ENCODE results near the gene ABCG1.

DNA sequence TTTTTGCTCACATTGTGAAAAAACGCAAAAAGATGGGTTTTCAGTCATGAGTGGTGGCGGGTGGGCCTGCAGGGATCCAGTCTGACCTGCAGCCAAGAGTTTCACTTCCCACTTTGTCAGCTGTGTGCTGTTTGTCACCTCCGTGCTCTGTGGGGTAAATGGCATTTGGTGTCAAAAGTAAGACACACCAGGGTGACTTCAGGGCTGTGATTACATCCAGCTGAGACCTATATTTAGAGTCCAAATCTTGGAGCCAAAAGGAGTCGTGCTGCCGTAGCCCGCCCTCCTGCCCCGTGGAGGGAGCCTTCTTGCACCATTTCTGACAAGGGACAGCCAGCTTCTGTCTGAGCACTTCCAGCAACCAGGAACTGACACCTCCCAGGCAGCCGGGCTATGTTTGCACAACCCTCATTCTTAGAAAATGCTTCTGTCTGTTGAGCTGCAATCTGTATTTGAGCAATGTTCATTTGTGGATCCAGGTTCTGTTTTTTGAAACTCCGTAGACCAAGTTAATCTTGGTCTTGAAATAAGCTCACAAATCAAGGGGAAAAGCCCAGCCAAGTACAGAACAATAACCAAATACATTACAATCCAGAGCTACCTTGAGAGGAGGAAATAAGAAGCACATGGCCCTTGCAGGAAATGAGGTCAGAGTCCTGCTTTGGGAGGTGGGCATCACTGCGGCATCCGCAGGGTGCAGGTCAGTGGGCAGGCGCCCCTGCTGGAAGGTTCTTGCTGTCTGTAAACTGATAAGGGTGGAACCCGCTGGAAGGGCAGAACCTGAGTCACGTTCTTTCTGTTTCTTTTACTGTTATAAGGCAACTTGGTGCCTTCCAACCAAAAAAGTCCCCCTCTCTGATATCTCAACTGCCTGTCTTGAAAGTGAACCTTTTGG is 14.4 kb downstream of the ABCG1 start:
- TF ChIP-seq, protein P1, sequence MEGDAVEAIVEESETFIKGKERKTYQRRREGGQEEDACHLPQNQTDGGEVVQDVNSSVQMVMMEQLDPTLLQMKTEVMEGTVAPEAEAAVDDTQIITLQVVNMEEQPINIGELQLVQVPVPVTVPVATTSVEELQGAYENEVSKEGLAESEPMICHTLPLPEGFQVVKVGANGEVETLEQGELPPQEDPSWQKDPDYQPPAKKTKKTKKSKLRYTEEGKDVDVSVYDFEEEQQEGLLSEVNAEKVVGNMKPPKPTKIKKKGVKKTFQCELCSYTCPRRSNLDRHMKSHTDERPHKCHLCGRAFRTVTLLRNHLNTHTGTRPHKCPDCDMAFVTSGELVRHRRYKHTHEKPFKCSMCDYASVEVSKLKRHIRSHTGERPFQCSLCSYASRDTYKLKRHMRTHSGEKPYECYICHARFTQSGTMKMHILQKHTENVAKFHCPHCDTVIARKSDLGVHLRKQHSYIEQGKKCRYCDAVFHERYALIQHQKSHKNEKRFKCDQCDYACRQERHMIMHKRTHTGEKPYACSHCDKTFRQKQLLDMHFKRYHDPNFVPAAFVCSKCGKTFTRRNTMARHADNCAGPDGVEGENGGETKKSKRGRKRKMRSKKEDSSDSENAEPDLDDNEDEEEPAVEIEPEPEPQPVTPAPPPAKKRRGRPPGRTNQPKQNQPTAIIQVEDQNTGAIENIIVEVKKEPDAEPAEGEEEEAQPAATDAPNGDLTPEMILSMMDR (IDR thresholded peaks at IDR 0.05; ENCODE audit: insufficient read depth, low read depth, low read length) = no peak
- no peak for TF ChIP-seq EZH2 (IDR thresholded peaks at IDR 0.05; ENCODE audit: insufficient read depth, low read length)

Measured in astrocyte (in vitro differentiated cells and primary cell).